ENCODE data around the gene PRMT2. TPM values are rescaled to one million over a fixed set of nuclear protein-coding genes. Genes with fewer than 3 reads are reported as not detected.

PRMT2 gene
- total RNA-seq (2014; rRNA removed) = 101 and 128 TPM in 2 replicates
- Bru-seq, nascent RNA = percentile 91 among the genes with signal in this experiment
- BruChase-seq, experiment 1, labeled RNA remaining after a 6-hour chase = percentile 87 among the genes with signal in this experiment
- percentile 93 among the genes with signal in this experiment for BruChase-seq, experiment 2, labeled RNA remaining after a 2-hour chase
- long read RNA-seq, transcript PRMT2-206 (11 exons, 2,131 nt) = major isoform, 78 of 578 reads
- long read RNA-seq, transcript PRMT2-201 (7 exons, 1,011 nt) = minor isoform, 6 of 578 reads
- long read RNA-seq, transcript PRMT2-203 (12 exons, 2,688 nt) = minor isoform, 17 of 578 reads
- long read RNA-seq, transcript PRMT2-204 (6 exons, 954 nt) = minor isoform, 34 of 578 reads
- long read RNA-seq, partial matches to known transcripts = 258 of 578 reads
- long read RNA-seq, other reads (novel, unspliced or antisense) = 180 of 578 reads

GRCh38 chr21:46635324-46636180, at the start of gene PRMT2:
PRMT2 (plus strand) TSS chr21:46635674; CDS start chr21:46636952, 1,278 bp downstream.
- peaks cover 47% of the 10 kb centered on the region for H3K79me2 ChIP-seq (ENCODE audit: low read length)
- BruUV-seq (replicated peaks) = no TSS peak
- CTCF ChIA-PET = interaction anchor here (0.7 kb wide), 1 partner anchor 8 kb away, joined by 13 read pairs; no protein-coding TSS in a partner anchor
- peak; percentile 98 for DNase-seq
- no peaks in the 10 kb centered on the region for H3F3A ChIP-seq (ENCODE audit: low read length, unreplicated experiment)
- H2AFZ ChIP-seq (ENCODE audit: low read length) = peak within 1 kb of the TSS; percentile 86
- intact Hi-C loops (cut with micrococcal nuclease) = no loop called here
- ATAC-seq = peak; percentile 79
- H4K20me1 ChIP-seq (ENCODE audit: low read length) = peaks cover 17% of the 10 kb centered on the region
- peaks cover 3% of the 10 kb centered on the region; the same call in 1 of the 2 replicates for H3K36me3 ChIP-seq (ENCODE audit: low read depth, low read length)
- H3K9ac ChIP-seq (ENCODE audit: low read length) = peak within 1 kb of the TSS; percentile 98
- peaks cover 50% of the 10 kb centered on the region for H3K4me1 ChIP-seq (ENCODE audit: insufficient read depth, low read length)
- H3K27ac ChIP-seq (ENCODE audit: low read length) = peak within 1 kb of the TSS; percentile 97
- no peaks in the 10 kb centered on the region for H3K27me3 ChIP-seq (ENCODE audit: low read length)
- H3K4me2 ChIP-seq (ENCODE audit: low read length) = peak within 1 kb of the TSS; percentile 97
- no peak for TF ChIP-seq EZH2 (IDR thresholded peaks at IDR 0.05; ENCODE audit: low read length, unreplicated experiment)
- TF ChIP-seq EZH2phosphoT487 (IDR thresholded peaks at IDR 0.05; ENCODE audit: borderline replicate concordance, low read length) = no peak
- TF ChIP-seq CTCF (conservative IDR thresholded peaks at IDR 0.05; ENCODE audit: low read depth, low read length) = no peak; the same call in 1 of the 2 replicates
- peak within 1 kb of the TSS; percentile 90 for H3K4me3 ChIP-seq (ENCODE audit: low read length)
- H3K9me2 ChIP-seq (replicated peaks; ENCODE audit: low read length) = no peaks in the 10 kb centered on the region
- H3K9me3 ChIP-seq (ENCODE audit: low read length) = no peaks in the 10 kb centered on the region
- POLR2A ChIA-PET (ENCODE audit: unreplicated experiment) = interaction anchor here (0.7 to 1.5 kb wide), 2 partner anchors 135 to 761 kb away, joined by 11 to 19 read pairs; no protein-coding TSS in a partner anchor

- TF ChIP-seq EZH2phosphoT487 (IDR thresholded peaks at IDR 0.05; ENCODE audit: borderline replicate concordance, low read length) (no peak), EZH2 (IDR thresholded peaks at IDR 0.05; ENCODE audit: low read length, unreplicated experiment) (no peak), CTCF (conservative IDR thresholded peaks at IDR 0.05; ENCODE audit: low read depth, low read length) (no peak)
- no peaks in the 10 kb centered on the region for H3K79me2 ChIP-seq (ENCODE audit: low read length)
- H3F3A ChIP-seq (ENCODE audit: low read length, unreplicated experiment) = no peaks in the 10 kb centered on the region
- no peaks in the 10 kb centered on the region for H4K20me1 ChIP-seq (ENCODE audit: low read length)
- no peak overlapping the region for H3K27ac ChIP-seq (ENCODE audit: low read length)
- no peak overlapping the region for H2AFZ ChIP-seq (ENCODE audit: low read length)
- ATAC-seq (no peak), DNase-seq (no peak)
- no peaks in the 10 kb centered on the region for H3K9me2 ChIP-seq (replicated peaks; ENCODE audit: low read length)
- POLR2A ChIA-PET (ENCODE audit: unreplicated experiment) = no interaction called here
- no peaks in the 10 kb centered on the region for H3K4me1 ChIP-seq (ENCODE audit: insufficient read depth, low read length)
- H3K9ac ChIP-seq (ENCODE audit: low read length) = no peak overlapping the region
- BruUV-seq (replicated peaks) = no TSS peak
- H3K4me3 ChIP-seq (ENCODE audit: low read length) = no peak overlapping the region
- intact Hi-C loops (cut with micrococcal nuclease) = no loop called here
- no peaks in the 10 kb centered on the region for H3K27me3 ChIP-seq (ENCODE audit: low read length)
- no peak overlapping the region for H3K4me2 ChIP-seq (ENCODE audit: low read length)
- peaks cover 6% of the 10 kb centered on the region; the same call in 1 of the 2 replicates for H3K9me3 ChIP-seq (ENCODE audit: low read length)
- CTCF ChIA-PET = no interaction called here
- no peaks in the 10 kb centered on the region for H3K36me3 ChIP-seq (ENCODE audit: low read depth, low read length)
Measured at GRCh38 chr21:46594276-46594675, 41.2 kb upstream of the PRMT2 start.

Data from PC-3 (cell line).